UCSD-AML1 (cell line): ENCODE data around the gene LDLR.
"Not testable (repeated sequence)": the region's sequence is repeated elsewhere in the genome, so short reads cannot be mapped to it uniquely, and the experiment has no call there.

ENCODE experiments used
- DNase-seq: peaks from one replicate; lab custom pipeline; 2025; ENCODE audit not compliant: unreplicated experiment; lab: John Stamatoyannopoulos, UW

LDLR gene

DNA sequence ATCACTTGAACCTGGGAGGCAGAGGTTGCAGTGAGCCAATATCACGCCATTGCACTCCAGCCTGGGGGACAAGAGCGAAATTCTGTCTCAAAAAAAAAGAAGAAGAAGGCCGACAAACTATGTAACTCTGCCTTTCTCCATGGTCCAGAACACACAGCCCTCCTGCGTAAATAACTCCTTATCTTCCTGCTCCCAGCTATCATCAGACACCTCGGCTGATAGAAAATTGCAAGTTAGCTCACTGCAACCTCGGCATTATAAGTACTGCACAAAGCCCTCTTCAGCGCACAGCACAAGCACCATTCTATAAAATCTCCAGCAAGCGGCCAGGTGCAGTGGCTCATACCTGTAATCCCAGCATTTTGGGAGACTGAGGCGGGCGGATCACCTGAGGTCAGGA, 14.4 kb downstream of the LDLR start:
- not testable (repeated sequence) for DNase-seq

- no peak for DNase-seq
Measured at GRCh38 chr19:11105014-11105636, 15.9 kb downstream of the LDLR start.

DNA sequence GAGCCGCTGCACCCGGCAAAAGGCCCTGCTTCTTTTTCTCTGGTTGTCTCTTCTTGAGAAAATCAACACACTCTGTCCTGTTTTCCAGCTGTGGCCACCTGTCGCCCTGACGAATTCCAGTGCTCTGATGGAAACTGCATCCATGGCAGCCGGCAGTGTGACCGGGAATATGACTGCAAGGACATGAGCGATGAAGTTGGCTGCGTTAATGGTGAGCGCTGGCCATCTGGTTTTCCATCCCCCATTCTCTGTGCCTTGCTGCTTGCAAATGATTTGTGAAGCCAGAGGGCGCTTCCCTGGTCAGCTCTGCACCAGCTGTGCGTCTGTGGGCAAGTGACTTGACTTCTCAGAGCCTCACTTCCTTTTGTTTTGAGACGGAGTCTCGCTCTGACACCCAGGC, 17.2 kb downstream of the LDLR start:
- DNase-seq = no peak

- no peak for DNase-seq
Measured at GRCh38 chr19:11108746-11109145, 19.5 kb downstream of the LDLR start.

DNA sequence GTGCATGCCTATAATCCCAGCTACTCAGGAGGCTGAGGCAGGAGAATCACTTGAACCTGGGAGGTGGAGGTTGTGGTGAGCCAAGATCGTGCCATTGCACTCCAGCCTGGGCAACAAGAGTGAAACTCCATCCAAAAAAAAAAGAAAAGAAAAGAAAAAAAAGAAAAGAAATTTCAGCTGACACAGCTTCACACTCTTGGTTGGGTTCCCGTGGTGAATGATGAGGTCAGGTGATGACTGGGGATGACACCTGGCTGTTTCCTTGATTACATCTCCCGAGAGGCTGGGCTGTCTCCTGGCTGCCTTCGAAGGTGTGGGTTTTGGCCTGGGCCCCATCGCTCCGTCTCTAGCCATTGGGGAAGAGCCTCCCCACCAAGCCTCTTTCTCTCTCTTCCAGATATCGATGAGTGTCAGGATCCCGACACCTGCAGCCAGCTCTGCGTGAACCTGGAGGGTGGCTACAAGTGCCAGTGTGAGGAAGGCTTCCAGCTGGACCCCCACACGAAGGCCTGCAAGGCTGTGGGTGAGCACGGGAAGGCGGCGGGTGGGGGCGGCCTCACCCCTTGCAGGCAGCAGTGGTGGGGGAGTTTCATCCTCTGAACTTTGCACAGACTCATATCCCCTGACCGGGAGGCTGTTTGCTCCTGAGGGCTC, 22.0 kb downstream of the LDLR start:
- no peak for DNase-seq

DNA sequence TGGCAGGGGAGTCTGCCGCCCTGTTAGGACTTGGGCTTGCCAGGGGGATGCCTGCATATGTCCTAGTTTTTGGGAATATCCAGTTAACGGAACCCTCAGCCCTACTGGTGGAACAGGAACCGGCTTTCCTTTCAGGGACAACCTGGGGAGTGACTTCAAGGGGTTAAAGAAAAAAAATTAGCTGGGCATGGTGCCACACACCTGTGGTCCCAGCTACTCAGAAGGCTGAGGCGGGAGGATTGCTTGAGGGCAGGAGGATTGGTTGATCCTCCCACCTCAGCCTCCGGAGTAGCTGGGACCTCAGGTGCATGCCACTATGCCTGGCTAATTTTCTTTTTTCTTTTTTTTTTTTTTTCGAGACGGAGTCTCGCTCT, 22.5 kb downstream of the LDLR start:
- no peak for DNase-seq

- no peak for DNase-seq
Measured at GRCh38 chr19:11113140-11113708, 24.0 kb downstream of the LDLR start.

- no peak for DNase-seq
Measured at GRCh38 chr19:11115042-11115441, 25.8 kb downstream of the LDLR start.

DNA sequence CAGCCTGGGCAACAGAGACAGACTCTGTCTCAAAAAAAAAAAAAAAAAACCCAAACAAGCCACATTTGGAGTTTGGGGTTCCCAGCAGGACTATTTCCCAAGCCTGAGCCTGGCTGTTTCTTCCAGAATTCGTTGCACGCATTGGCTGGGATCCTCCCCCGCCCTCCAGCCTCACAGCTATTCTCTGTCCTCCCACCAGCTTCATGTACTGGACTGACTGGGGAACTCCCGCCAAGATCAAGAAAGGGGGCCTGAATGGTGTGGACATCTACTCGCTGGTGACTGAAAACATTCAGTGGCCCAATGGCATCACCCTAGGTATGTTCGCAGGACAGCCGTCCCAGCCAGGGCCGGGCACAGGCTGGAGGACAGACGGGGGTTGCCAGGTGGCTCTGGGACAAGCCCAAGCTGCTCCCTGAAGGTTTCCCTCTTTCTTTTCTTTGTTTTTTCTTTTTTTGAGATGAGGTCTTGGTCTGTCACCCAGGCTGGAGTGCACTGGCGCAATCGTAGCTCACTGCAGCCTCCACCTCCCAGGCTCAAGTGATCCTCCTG, 26.7 kb downstream of the LDLR start:
- DNase-seq = no peak

DNA sequence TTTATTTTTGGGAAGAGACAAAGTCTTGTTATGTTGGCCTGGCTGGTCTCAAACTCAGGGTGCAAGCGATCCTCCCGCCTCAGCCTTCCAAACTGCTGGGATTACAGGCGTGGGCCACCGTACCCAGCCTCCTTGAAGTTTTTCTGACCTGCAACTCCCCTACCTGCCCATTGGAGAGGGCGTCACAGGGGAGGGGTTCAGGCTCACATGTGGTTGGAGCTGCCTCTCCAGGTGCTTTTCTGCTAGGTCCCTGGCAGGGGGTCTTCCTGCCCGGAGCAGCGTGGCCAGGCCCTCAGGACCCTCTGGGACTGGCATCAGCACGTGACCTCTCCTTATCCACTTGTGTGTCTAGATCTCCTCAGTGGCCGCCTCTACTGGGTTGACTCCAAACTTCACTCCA, 27.2 kb downstream of the LDLR start:
- no peak for DNase-seq

DNA sequence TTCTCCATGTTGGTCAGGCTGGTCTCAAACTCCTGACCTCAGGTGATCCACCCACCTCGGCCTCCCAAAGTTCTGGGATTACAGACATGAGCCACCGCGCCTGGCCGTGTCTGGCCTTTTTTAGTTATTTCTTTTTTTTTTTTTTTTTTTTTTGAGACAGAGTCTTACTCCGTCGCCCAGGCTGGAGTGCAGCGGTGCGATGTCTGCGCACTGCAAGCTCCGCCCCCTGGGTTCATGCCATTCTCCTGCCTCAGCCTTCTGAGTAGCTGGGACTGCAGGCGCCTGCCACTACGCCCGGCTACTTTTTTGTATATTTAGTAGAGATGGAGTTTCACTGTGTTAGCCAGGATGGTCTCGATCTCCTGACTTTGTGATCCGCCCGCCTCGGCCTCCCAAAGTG, 32.7 kb downstream of the LDLR start:
- not testable (repeated sequence) for DNase-seq

GRCh38 chr19:11123114-11123513, 33.9 kb downstream of the LDLR start:
- no peak for DNase-seq

GRCh38 chr19:11124157-11124556, 34.9 kb downstream of the LDLR start:
- not testable (repeated sequence) for DNase-seq

- DNase-seq = peak; percentile 58
Measured at GRCh38 chr19:11125994-11126685, 36.9 kb downstream of the LDLR start.

DNA sequence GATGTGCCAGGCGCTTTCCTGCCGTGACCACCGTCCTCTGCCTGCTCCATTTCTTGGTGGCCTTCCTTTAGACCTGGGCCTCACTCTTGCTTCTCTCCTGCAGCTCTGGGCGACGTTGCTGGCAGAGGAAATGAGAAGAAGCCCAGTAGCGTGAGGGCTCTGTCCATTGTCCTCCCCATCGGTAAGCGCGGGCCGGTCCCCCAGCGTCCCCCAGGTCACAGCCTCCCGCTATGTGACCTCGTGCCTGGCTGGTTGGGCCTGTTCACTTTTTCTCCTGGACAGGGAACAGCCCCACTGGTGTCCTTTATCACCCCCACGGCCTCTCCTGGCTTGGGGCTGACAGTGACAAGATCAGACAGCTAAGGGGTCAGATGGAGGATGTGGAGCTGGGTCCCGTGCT, 38.6 kb downstream of the LDLR start:
- DNase-seq = no peak

DNA sequence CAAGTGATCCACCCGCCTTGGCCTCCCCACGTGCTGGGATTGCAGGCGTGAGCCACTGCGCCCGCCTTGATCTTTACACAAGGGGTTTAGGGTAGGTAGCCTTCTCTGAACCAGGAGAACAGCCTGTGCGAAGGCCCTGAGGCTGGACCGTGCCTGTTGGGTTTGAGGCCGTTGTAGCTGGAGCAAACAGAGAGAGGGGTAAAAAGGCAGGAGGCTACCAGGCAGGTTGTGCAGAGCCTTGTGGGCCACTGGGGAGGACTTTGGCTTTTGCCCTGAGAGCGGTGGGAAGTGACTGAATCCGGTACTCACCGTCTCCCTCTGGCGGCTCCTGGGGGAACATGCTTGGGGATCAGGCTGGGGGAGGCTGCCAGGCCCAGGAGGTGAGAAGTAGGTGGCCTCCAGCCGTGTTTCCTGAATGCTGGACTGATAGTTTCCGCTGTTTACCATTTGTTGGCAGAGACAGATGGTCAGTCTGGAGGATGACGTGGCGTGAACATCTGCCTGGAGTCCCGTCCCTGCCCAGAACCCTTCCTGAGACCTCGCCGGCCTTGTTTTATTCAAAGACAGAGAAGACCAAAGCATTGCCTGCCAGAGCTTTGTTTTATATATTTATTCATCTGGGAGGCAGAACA, 41.7 kb downstream of the LDLR start:
- peak; percentile 71 for DNase-seq

GRCh38 chr19:11131471-11131870, 42.2 kb downstream of the LDLR start:
- no peak for DNase-seq

- peak; percentile 18 for DNase-seq
Measured at GRCh38 chr19:11136400-11137101, 47.3 kb downstream of the LDLR start.

- DNase-seq = peak; percentile 70
Measured at GRCh38 chr19:11137542-11138384, 48.5 kb downstream of the LDLR start.
